GM19035 (cell line): ENCODE data around the gene LCMT1.
"Not testable (repeated sequence)": the region's sequence is repeated elsewhere in the genome, so short reads cannot be mapped to it uniquely, and the experiment has no call there.

Experiments
- ATAC-seq: cut with Tn5 transposase; IDR thresholded peaks from one replicate; pipeline ENCODE4 v1.9.1; 2021; ENCODE audit not compliant: unreplicated experiment

LCMT1 gene

DNA sequence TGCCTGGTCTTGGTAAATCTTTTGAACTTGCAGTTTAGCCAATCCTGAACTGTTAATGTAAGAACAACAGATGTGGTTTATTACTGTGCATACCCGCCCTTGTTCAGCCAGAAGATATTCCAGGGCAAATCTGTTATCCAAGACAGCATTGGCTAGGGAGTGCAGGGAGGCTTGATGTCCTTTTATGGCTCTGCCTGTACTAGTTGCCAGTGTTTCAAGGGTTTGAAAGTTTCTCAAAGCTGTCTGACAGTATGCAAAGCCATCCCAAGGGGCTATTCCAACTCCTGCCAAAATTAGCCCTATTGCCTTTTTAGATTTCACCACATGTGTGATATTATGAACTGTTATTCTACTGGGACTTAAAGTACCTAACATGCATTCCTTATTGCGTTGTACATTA is 30.1 kb downstream of the LCMT1 start:
- no peak for ATAC-seq

DNA sequence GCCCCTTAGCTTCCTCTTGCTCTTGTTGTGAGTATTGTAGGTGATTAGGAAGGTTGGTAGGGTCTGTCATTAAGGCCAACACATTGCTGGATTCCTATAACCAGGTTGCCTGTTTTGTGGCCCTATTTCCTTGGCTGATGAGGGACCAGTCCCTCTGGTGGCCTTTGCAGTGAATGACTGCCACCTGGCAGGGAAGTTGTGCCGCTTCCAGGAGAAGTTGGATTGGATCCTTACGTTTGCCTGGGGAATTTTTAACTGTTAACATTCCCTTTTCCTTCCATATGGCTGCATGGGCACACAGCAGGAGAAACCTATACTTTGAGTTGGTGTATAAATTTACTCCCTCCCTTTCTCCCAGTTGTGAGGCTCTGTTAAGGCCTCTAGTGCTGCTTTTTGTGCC is 32.4 kb downstream of the LCMT1 start:
- no peak for ATAC-seq

DNA sequence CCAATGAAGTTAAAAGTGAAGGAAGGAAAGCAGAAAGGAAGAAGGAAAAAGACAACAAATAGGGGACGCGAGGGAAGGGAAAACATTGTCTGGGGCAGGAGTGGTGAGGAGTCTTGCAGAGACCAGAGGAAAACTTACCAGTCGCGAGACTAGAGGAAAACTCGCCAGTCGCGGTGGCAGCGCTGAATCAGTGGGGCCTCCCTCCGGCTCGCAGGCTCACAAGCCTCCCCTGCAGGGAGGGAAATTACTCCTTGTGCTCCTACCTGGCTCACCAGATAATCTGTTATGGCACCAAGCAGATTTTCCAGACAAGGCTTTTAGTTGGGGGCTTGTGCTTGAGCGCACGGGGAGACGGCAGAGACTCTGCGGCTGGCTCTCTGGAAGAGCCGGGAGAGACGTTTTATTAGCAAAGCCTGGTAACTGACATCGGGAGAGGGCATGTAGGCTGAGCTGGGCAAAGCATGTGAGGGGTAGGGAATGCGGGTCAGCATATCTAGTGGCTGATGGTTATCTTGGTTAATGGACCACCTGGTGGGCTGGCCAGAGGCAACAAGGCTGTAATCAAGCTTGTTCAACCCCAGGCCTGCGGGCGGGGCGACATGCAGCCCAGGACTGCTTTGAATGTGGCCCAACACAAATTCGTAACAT is 37.1 kb downstream of the LCMT1 start:
- ATAC-seq, result no peak

- no peak for ATAC-seq
Measured at GRCh38 chr16:25151996-25152395, 40.5 kb downstream of the LCMT1 start.

DNA sequence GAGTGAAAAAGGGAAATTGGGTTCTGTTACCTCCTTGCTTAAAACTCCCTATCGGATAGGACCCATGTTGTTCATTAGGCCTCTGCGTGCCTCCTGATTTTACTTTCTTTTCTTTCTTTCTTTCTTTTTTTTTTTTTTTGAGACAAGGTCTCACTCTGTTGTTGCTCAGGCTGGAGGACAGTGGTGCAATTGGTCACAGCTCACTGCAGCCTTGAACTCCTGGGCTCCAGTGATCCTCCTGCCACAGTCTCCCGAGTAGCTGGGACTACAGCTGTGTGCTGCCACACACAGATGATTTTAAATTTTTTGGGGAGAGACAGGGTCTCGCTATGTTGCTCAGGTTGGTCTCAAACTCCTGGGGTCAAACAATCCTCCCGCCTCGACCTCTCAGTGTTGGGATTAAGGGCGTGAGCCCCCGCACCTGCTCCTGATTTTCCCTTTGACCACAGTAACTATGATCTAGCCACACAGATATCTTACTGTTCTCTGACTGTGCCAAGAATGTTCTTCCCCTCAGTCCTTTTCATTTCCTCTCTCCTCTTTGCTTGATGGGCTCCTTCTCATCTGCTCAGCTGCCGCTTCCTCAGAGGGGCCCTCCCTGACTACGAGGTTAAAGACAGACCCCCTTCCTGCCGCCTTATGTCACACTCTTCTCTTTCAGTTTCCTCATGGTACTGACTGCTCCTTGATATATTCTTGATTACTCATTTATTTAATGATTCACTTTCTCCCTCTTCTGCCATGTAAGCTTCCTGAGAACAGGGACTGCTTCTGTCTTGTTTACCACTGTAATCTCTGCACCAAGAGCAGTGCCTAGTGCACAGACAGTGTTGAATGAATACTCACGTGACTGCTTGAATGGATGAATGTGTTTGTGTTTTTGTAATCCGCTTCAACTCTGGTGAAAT is 44.3 kb downstream of the LCMT1 start:
- ATAC-seq, result no peak

GRCh38 chr16:25157271-25157875 is 45.8 kb downstream of the LCMT1 start:
- ATAC-seq, result no peak

DNA sequence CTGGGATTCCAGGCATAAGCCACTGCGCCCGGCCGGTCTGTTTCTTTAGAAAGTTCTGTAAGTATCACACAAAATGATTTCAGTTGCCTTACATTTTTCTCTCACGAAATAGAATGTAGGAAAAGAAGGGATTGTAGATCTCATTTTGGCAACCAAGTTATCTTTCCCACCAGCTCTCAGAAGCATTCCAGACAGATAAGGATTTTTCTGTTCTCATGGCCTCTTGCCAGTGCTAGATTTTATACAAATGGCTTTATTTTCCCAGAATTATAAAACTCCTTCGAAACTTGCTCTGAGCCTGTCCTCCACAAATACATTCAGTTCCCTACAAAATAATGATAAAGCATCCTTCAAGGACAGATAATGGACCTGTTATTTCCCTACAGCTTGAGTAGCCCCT is 46.9 kb downstream of the LCMT1 start:
- no peak for ATAC-seq

GRCh38 chr16:25161753-25162367 is 50.3 kb downstream of the LCMT1 start:
- no peak for ATAC-seq

DNA sequence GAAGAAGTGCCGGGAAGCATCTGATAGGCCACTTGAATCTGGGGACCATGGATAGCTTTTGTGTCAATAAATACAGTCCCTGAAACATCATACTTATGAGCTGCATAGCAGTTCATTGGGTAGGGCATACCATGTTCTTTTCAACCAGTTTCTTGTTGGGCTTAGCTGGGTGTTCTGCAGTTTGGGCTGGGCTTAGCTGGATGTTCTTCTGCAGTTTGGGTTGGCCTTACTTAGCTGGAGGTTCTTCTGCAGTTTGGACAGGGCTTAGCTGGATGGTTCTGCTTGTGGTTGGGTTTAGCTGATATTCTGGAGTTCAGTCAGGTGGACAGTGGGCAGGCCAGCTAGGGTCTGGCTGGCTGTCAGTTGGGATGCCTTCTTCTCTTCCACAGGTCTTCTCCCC is 52.1 kb downstream of the LCMT1 start:
- no peak for ATAC-seq

GRCh38 chr16:25165284-25165683 is 53.7 kb downstream of the LCMT1 start:
- no peak for ATAC-seq

- ATAC-seq, result not testable (repeated sequence)
Measured at GRCh38 chr16:25167920-25168319, 56.4 kb downstream of the LCMT1 start.

DNA sequence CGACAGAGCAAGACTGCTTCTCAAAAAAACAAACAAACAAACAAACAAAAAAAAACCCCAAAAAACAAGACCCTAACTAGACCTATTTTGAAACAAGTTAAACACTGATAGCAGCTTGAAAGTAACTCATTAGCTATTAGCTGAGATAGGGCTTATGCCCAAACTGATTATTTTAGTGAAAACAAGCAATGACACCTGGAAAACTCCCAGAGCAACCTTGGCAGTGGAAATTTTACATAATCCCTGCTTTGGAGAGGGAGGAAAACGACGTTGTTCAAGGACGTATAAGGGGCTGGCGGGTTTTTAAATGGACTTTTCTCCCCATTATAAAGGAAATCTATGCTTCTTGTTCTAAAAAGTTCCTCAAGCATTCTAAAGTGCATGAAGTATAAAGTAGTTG is 59.8 kb downstream of the LCMT1 start:
- no peak for ATAC-seq

GRCh38 chr16:25172831-25173230 is 61.3 kb downstream of the LCMT1 start:
- ATAC-seq, result no peak

DNA sequence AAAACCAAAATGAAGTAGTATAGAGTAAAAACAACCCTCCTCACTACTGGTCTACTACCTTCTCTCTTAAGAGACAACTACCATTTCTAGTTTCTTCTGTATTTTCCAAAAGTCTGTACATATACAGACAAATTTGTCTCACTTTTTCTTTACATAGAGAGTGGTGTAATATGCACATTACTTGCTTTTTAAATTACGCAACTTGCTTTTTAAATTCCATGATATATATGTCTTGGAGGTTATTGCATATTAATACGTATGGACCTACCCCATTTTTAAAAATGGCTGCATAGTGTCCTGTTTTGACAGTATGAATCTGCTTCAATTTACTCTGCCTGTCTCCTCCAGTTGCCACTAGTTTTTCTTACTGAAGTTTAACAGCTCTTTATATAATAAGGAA is 62.7 kb downstream of the LCMT1 start:
- no peak for ATAC-seq

DNA sequence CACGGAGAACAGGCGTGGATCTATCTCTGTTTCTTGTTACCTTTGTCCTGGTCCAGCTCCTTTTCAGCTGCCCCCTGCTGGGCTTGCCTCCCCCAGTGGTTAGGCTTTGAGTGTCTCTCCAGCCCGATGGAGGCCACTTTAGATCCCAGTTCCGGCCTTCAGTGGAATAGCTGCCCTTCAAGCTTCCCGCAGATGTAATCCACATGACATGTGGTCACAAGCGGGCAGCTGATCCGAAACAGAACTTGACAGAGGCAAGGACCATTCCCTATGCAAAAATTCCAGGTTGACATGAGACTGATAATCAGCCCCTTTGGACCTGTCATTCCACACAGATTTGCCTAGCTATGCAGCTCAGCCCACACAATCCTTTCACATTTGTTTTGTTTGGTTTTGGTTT is 64.6 kb downstream of the LCMT1 start:
- no peak for ATAC-seq

GRCh38 chr16:25177512-25177830 is 65.9 kb downstream of the LCMT1 start:
- ATAC-seq, result no peak

GRCh38 chr16:25177831-25178688 is 66.5 kb downstream of the LCMT1 start:
- no peak for ATAC-seq

DNA sequence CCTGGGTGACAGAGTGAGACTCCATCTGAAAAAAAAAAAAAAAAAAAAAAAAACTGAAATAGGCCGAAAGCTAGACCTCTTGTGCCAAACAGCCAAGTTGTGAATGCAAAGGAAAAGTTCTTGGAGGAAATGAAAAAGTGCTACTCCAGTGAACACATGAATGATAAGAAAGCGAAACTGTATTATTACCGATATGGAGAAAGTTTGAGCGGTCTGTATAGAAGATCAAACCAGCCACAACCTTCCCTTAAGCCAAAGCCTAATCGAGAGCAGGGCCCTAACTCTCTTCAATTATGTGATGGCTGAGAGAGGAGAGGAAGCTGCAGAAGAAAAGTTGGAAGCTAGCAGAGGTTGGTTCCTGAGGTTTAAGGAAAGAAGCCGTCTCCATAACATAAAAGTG is 69.7 kb downstream of the LCMT1 start:
- ATAC-seq, result not testable (repeated sequence)

DNA sequence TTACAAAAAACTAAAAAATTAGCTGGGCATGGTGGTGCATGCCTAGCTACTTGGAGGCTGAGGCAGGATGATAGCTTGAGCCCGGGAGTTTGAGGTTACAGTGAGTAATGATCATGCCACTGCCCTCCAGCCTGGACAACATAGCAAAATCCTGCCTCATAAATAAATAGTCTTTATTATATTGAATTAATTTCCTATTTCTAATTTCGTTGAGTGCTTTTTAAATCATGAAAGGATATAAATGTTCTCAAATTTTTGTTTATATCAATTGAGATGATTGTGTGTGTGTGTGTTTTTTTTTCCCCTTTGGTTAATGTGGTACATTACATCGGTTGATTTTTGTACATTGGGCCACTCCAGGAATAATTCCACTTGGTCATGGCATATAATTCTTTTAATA is 73.2 kb downstream of the LCMT1 start:
- no peak for ATAC-seq

GRCh38 chr16:25187491-25187795 is 75.9 kb downstream of the LCMT1 start:
- no peak for ATAC-seq

GRCh38 chr16:25189305-25189704 is 77.8 kb downstream of the LCMT1 start:
- no peak for ATAC-seq
